ENCODE results near the gene SMOC2.

SMOC2 gene

DNA sequence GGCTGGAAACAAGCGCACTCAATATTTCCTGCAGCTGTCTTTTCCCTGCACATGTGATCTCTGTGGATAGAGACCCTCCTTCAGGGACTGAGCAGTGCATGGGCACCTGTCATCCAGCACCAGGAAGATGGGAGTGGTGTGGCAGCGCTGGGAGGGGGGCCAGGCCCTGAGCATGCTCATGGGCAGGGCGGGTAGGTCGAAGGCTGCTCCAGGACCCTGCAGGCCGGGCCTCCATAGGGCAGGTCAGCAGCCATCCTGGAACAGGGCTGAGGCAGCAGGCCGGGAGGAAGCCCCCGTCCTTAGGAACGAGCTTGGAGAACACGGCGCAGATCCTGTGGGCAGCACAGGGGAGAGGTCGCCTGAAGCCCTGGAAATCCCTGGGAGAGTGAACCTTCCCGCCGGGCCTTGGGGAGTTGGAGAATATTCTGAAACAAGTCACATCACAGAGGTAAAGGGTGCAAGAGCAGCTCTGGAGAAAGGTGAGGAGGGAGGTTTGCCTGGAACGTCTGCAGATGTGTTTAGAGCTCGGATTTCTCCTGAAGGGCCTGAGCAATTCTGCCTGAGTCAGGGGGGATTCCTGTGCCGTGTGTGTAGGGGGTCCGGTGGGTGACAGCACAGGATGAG lies 133.2 kb downstream of the SMOC2 start:
- TF ChIP-seq, protein P1, sequence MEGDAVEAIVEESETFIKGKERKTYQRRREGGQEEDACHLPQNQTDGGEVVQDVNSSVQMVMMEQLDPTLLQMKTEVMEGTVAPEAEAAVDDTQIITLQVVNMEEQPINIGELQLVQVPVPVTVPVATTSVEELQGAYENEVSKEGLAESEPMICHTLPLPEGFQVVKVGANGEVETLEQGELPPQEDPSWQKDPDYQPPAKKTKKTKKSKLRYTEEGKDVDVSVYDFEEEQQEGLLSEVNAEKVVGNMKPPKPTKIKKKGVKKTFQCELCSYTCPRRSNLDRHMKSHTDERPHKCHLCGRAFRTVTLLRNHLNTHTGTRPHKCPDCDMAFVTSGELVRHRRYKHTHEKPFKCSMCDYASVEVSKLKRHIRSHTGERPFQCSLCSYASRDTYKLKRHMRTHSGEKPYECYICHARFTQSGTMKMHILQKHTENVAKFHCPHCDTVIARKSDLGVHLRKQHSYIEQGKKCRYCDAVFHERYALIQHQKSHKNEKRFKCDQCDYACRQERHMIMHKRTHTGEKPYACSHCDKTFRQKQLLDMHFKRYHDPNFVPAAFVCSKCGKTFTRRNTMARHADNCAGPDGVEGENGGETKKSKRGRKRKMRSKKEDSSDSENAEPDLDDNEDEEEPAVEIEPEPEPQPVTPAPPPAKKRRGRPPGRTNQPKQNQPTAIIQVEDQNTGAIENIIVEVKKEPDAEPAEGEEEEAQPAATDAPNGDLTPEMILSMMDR (IDR thresholded peaks at IDR 0.05; ENCODE audit: low read depth, low read length): no peak
- no peak overlapping the region for H3K4me3 ChIP-seq (ENCODE audit: low read depth, low read length)

DNA sequence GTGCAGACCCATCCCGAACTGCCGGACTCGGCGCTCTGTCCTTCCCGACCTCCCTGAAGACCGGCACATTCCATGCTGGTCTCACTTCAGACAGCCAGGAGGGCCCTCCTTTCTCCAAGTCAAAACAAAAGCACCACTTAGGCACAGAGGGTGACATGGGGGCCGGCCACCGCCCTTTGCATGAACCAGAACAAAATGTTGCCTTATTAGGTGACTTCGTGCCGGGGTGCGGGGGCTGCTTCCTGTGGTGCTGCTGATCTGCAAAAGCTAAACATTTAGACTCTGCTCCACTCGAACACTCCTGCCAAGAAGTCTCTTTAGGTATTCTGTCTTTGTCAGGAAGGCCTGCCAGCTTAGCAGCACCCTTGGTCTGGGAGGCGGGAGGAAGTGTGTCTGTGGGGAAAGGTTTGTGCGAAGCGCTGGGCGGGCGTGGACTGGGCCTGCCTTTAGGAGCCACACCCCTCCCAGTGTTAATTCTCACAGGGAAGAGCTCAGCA lies 133.8 kb downstream of the SMOC2 start:
- TF ChIP-seq, protein P1 (IDR thresholded peaks at IDR 0.05; ENCODE audit: low read depth, low read length): no peak
- no peak overlapping the region for H3K4me3 ChIP-seq (ENCODE audit: low read depth, low read length)

DNA sequence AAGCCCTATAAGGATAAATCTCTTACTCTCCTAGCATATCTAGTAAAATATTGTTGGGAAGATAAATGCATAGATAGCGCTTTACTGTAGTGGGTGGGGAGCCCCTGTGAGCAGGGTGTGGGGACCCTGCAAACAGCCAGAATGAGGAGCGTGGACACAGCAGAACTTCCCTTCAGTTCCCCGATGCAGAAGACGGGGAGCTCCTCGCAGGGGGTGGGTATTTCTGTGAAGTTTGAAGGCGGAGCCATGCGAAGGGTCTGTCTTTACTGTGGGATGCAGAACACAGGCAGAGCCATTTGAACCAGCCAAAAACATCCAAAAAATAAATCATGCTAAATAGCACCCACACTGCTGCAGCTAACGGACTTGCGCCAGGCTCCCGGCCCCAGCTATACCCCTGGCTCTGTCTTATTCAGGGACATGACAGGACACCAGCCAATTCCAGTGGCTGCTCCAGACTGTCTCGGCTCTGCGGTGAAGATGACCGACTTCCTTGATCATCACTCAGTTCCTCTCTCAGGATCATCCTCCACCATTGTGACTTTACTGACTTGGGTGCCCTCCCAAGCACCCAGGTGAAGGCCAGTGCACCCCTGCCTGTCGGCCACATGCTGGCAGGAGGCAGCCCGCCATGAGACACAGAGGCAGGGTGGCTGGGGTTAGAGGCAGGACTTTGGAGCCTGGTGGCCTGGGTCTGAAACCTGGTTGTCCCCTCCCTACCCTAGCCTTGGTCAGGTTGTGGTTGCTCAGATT lies 134.5 kb downstream of the SMOC2 start:
- TF ChIP-seq, protein P1 (IDR thresholded peaks at IDR 0.05; ENCODE audit: low read depth, low read length): no peak
- H3K4me3 ChIP-seq (ENCODE audit: low read depth, low read length): no peak overlapping the region

DNA sequence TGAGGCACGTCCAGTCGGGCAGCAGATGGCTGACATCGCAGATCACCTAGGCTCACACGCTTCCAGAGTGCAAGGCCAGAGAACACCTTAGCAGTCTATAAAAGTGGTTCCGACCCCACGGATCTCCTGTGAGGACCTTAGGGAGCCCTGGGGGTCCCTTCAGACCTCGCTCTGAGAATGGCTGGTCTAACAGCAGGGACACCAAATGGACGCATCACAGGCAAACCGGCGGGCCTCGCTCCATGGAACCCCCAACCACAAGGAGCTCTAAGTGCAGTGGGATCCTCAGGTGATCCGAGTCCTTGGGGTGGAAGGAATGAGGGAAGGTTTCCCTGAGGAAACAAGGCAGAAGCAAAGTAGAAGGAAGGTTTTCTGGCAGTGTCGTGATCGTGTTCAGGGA lies 135.4 kb downstream of the SMOC2 start:
- TF ChIP-seq, protein P1 (IDR thresholded peaks at IDR 0.05; ENCODE audit: low read depth, low read length): no peak
- no peak overlapping the region for H3K4me3 ChIP-seq (ENCODE audit: low read depth, low read length)

DNA sequence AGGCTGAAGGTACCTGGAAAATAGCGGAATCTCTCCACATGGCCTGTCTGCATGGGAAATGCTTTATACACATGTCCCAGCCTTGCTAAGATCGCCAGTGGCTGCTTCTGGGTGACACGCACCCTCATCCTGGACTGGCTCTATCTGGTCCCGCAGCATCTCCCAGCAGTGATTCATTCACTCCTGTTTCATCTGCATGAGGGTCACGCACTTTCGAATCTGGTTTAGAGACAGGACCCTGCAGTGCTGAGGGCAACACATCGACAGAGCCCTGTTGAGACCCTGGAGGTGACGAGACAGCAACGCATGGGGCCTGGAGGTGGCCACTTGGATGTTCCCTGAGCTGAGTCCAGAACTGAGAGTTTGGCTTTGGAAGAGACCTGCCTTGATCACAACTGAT lies 136.5 kb downstream of the SMOC2 start:
- TF ChIP-seq, protein P1 (IDR thresholded peaks at IDR 0.05; ENCODE audit: low read depth, low read length): no peak
- H3K4me3 ChIP-seq (ENCODE audit: low read depth, low read length): no peak overlapping the region

DNA sequence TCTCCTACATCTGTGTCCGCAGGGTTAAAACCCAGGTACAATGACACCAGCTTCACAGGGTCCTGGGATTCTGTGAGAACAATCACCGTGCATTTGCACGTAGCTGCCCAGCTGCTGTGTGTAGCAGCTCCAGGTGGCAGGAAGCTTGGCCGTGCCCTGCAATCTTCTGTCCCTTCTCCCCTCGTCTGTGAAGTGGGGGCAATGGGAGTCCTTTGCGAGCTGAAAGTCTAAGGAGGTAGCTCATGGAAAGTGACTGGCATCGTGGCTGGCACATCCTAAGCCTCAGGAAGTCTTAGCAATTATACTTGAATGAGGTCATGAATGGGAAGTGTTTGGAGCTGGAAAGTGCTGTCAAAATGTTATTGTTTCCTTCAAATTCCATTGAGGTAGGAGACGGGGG lies 137.1 kb downstream of the SMOC2 start:
- no peak overlapping the region for H3K4me3 ChIP-seq (ENCODE audit: low read depth, low read length)
- TF ChIP-seq, protein P1 (IDR thresholded peaks at IDR 0.05; ENCODE audit: low read depth, low read length): no peak

DNA sequence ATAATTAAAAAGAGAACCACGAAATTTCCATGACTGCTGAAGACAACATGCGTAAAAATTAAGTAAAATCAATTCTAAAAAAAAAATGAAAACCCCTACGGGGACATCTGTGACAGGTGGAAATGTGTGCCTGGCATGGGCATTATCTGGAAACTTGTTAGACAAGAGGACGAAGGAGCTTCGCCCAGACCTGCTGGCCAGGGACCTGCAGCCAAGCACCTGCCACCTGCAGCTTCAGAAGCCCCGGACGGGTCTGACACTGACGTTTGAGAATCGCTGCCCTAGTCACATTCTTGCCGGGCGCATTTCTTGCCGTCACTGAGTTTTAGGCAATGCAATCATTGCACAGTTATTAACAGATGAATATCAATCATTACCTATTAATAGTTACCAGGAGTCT lies 140.3 kb downstream of the SMOC2 start:
- H3K4me3 ChIP-seq (ENCODE audit: low read depth, low read length): no peak overlapping the region
- TF ChIP-seq, protein P1 (IDR thresholded peaks at IDR 0.05; ENCODE audit: low read depth, low read length): no peak

Measured in WI38 (cell line).